Sigmoid colon (tissue), 3 donors: ENCODE data around the gene KDM1A.

Experiments used
- CTCF ChIP-seq, 4 experiments: fragments of 450-650 bp in 3 of 4; fragments of 200-600 bp in 1 of 4; IDR thresholded peaks; one replicate each; pipeline ENCODE4 v1.5.1; 2016 to 2019; ENCODE audit warnings: antibody characterized with exemption in 4 of 4, mild to moderate bottlenecking in 3 of 4, moderate library complexity in 2 of 4
- POLR2A ChIP-seq, 2 donors: fragments of 450-650 bp; IDR thresholded peaks; one replicate each; pipeline ENCODE4 v1.6.1; 2016; ENCODE audit warnings: antibody characterized with exemption in 2 of 2, mild to moderate bottlenecking in 2 of 2, moderate library complexity in 2 of 2

- TF ChIP-seq CTCF (IDR thresholded peaks at IDR 0.05) (no peak), POLR2A (IDR thresholded peaks at IDR 0.05) (no peak)
Observed at GRCh38 chr1:22970096-22970495, 49.2 kb upstream of the KDM1A start.
